H1 (cell line): Measurements from ENCODE around the gene SV2C.

Experiments used
- CEBPB ChIP-seq: IDR thresholded peaks from 2 replicates; pipeline ENCODE4 v1.6.1; 2012; ENCODE audit warnings: low read depth, low read length
- CTCF ChIP-seq, 3 experiments: IDR thresholded peaks; 1 replicate in 2 of 3; 2 replicates in 1 of 3; pipeline versions ENCODE4 v1.5.1 to v1.6.1; 2011; ENCODE audit warnings: low read length in 3 of 3, mild to moderate bottlenecking in 3 of 3, inconsistent platforms in 2 of 3, low read depth in 1 of 3, moderate library complexity in 1 of 3; ENCODE audit not compliant: insufficient read depth in 1 of 3; ENCODE audit errors: control extremely low read depth in 1 of 3
- EZH2 ChIP-seq: fragments of 200-600 bp; sonication (generic); IDR thresholded peaks from 2 replicates; pipeline ENCODE4 v1.7.1; 2012; ENCODE audit warnings: low read depth, mild to moderate bottlenecking, moderate library complexity, low read length, inconsistent platforms; ENCODE audit not compliant: severe bottlenecking
- GABPA ChIP-seq: IDR thresholded peaks from 2 replicates; pipeline ENCODE4 v1.6.1; 2011; ENCODE audit warnings: mild to moderate bottlenecking, low read length, moderate library complexity, borderline replicate concordance; ENCODE audit not compliant: insufficient read depth
- MAX ChIP-seq: IDR thresholded peaks from 2 replicates; pipeline ENCODE4 v1.6.1; 2012; ENCODE audit warnings: inconsistent platforms
- NRF1 ChIP-seq: IDR thresholded peaks from 2 replicates; pipeline ENCODE4 v1.6.1; 2011; ENCODE audit warnings: mild to moderate bottlenecking, low read depth, low read length, improper control_type of control experiment
- PHF8 ChIP-seq: fragments of 200-600 bp; sonication (generic); conservative IDR thresholded peaks from 2 replicates; pipeline ENCODE4 v1.7.1; 2012; ENCODE audit warnings: low read depth, mild to moderate bottlenecking, inconsistent platforms, low read length, moderate library complexity
- POLR2A ChIP-seq, 2 experiments: IDR thresholded peaks; 1 replicate in 1 of 2; 2 replicates in 1 of 2; pipeline ENCODE4 v1.6.1; 2011; ENCODE audit warnings: low read depth in 2 of 2, low read length in 2 of 2, mild to moderate bottlenecking in 2 of 2; ENCODE audit errors: control extremely low read depth in 1 of 2
- POLR2AphosphoS5 ChIP-seq: IDR thresholded peaks from 2 replicates; pipeline ENCODE4 v1.6.1; 2011; ENCODE audit warnings: low read depth, low read length
- RAD21 ChIP-seq, 2 experiments: IDR thresholded peaks in 1 of 2; conservative IDR thresholded peaks in 1 of 2; 2 replicates each; pipeline ENCODE4 v1.6.1; 2011; ENCODE audit warnings: low read depth in 2 of 2, low read length in 2 of 2, improper control_type of control experiment in 1 of 2, inconsistent platforms in 1 of 2, mild to moderate bottlenecking in 1 of 2, moderate library complexity in 1 of 2
- SRF ChIP-seq: IDR thresholded peaks from 2 replicates; pipeline ENCODE4 v1.6.1; 2011; ENCODE audit warnings: mild to moderate bottlenecking, low read depth, low read length, moderate library complexity
- YY1 ChIP-seq: IDR thresholded peaks from 2 replicates; pipeline ENCODE4 v1.6.1; 2011; ENCODE audit warnings: low read depth, mild to moderate bottlenecking, low read length

- TF ChIP-seq POLR2A (IDR thresholded peaks at IDR 0.05; ENCODE audit: control extremely low read depth in 1 of 2, low read depth in 2 of 2, low read length in 2 of 2), result no peak
- TF ChIP-seq CTCF (IDR thresholded peaks at IDR 0.05; ENCODE audit: control extremely low read depth in 1 of 3, insufficient read depth in 1 of 3, low read depth in 1 of 3, low read length in 3 of 3), result no peak
- TF ChIP-seq EZH2, result no peak
- no peak for TF ChIP-seq PHF8
- TF ChIP-seq GABPA, result no peak
- TF ChIP-seq NRF1, result no peak
- TF ChIP-seq YY1, result no peak
- no peak for TF ChIP-seq CEBPB
- TF ChIP-seq POLR2AphosphoS5, result no peak
- no peak for TF ChIP-seq MAX
- no peak for TF ChIP-seq SRF
- TF ChIP-seq RAD21 (IDR thresholded peaks at IDR 0.05 in 1 of 2, conservative IDR thresholded peaks at IDR 0.05 in 1 of 2; ENCODE audit: low read depth in 2 of 2, low read length in 2 of 2), result no peak
These were observed 262.4 kb downstream of the SV2C start for GRCh38 chr5:76345582-76345981.
